Body of pancreas (tissue), 4 donors: ENCODE data around the gene G6PC3.

Experiments
- CTCF ChIP-seq, 7 experiments: fragments of 450-650 bp in 4 of 7; fragments of 200-600 bp in 3 of 7; sonication (generic) in 3 of 7; IDR thresholded peaks; one replicate each; pipeline ENCODE4 v1.5.1; 2016 to 2019; ENCODE audit warnings: antibody characterized with exemption in 7 of 7
- POLR2A ChIP-seq, 3 donors: fragments of 450-650 bp; IDR thresholded peaks; one replicate each; pipeline ENCODE4 v1.6.1; 2016; ENCODE audit warnings: antibody characterized with exemption in 3 of 3, mild to moderate bottlenecking in 2 of 3

- TF ChIP-seq CTCF (IDR thresholded peaks at IDR 0.05) (peak in 6 of 7 experiments; percentile 24 to 62 (median 60)), POLR2A (IDR thresholded peaks at IDR 0.05) (peak; percentile 40 to 48 (median 42))
Measured at GRCh38 chr17:44123356-44124117, 53.0 kb downstream of the G6PC3 start, which contains the start of gene HDAC5.
